ENCODE results near the gene COL15A1. TPM values are rescaled to one million over a fixed set of nuclear protein-coding genes. Genes with fewer than 3 reads are reported as not detected.

COL15A1 gene
- total RNA-seq, 4 donors from 2014 or later: 8.0 to 15.2 (median 12.8) TPM

DNA sequence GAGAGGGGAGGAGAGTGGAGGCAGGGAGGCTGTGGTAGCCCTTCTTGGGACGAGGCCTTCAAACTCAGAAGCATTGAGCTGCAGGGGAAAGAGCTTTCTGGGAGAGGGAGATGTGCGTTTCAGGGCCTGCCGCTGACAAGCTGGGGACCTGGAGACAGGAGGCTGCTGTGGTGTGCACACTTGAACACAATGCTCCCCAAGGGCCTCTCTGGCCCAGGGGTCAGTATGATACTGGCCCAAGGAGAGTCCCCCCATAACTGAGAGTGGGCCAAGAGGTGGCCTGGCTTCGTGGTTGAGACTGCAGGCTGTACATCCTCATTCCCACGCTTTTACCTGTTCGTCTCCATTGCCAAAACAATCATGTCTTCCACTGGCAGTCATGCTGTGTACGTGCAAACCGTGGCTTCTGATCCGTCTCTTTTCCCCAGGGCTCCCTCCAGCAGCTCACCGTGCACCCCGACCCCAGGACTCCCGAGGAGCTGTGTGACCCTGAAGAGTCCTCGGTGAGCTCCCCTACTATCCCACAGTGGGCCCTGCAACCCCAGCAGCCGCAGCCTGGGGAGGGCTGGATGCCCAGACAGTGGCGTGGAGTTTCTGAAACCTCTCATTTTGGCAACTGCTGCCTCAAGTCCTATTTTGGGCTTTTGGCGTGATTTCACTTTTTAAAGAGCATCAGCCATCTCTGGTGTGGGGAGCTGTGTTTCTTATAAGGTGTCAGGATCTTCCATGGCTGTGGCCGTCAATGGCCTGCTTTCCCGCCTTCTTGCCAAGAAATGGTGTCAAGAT, 43.4 kb downstream of the COL15A1 start:
- Histone ChIP-seq H3K9me3 (no peaks in the 10 kb centered on the region), H3K4me3 (replicated peaks in 1 of 3) (no peak overlapping the region), H3K27me3 (no peaks in the 10 kb centered on the region), H3K4me1 (peaks cover 0 to 11% of the 10 kb centered on the region in 2 donors), H3K27ac (no peak overlapping the region), H3K36me3 (no peaks in the 10 kb centered on the region)
- intact Hi-C loops (cut with DNase I): no loop called here
- DNase-seq: no peak
- TF ChIP-seq POLR2A (IDR thresholded peaks at IDR 0.05) (no peak), CTCF (IDR thresholded peaks at IDR 0.05) (no peak)
- 83 to 87% methylated on average over 18 of the region's 18 CpGs for WGBS, 2 donors

DNA sequence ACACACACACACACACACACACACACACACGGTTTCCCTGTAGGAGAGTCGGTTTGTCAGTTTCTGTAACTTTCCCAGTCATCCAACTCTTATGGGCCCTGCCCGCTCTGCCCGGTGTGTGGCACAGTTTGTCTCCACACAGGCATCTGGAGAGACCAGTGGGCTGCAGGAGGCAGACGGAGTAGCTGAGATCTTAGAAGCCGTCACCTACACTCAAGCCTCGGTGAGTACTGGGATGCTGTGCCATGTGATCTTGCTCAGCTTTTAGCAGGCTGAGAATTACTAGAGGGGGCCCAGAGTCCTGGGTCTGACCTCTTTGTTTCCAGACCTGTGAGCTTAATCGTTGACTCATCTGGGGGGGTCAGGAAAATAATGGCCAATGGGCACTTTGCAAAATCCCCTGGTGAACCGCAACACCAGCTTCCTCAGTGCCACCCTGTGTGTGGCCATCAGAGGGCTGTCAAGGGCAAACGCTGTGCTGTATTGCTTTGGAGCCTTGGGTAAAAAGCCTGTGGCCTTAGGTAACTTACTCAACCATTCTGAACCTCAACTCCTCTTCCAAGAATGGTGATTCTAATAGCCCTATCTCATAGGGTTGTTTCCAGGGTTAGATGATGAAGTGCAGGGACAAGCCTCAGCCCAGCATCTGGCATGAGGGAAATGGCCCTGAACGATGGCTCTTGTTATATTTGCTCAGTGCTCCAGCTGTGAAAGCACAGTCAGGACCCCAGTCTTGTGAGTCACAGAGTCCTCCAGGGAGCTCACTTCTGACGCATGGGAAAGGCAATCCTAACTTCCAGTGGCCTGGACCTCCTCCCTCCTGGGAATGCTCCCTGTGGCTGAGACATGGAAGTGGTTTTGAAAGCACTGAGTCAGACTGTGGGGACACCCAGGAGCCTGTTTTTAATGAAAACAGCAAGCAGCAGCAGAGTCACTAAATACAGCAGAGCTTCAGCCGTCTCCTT, 45.6 kb downstream of the COL15A1 start:
- H3K4me1 ChIP-seq: peaks cover 7 to 29% of the 10 kb centered on the region in 2 donors
- TF ChIP-seq CTCF (IDR thresholded peaks at IDR 0.05) (no peak), POLR2A (IDR thresholded peaks at IDR 0.05) (no peak)
- intact Hi-C loops (cut with DNase I): no loop called here
- H3K36me3 ChIP-seq: no peaks in the 10 kb centered on the region
- peak; percentile 31 to 35 for DNase-seq
- 75 to 78% methylated on average over 10 to 13 of the region's 13 CpGs for whole genome bisulfite sequencing, 2 donors
- no peak overlapping the region for H3K4me3 ChIP-seq (replicated peaks in 1 of 3)
- no peaks in the 10 kb centered on the region for H3K9me3 ChIP-seq
- H3K27ac ChIP-seq: peak overlapping the region in 1 of 3 donors; percentile 17
- no peaks in the 10 kb centered on the region for H3K27me3 ChIP-seq

GRCh38 chr9:98990181-98990870, 46.6 kb downstream of the COL15A1 start:
- Histone ChIP-seq H3K9me3 (no peaks in the 10 kb centered on the region), H3K36me3 (no peaks in the 10 kb centered on the region), H3K4me1 (peaks cover 11 to 38% of the 10 kb centered on the region in 2 donors), H3K27me3 (no peaks in the 10 kb centered on the region), H3K4me3 (replicated peaks in 1 of 3) (no peak overlapping the region), H3K27ac (no peak overlapping the region)
- 90 to 96% methylated on average over 8 of the region's 8 CpGs for WGBS, 2 donors
- no peak for DNase-seq
- TF ChIP-seq POLR2A (IDR thresholded peaks at IDR 0.05): no peak
- no peak for TF ChIP-seq CTCF (IDR thresholded peaks at IDR 0.05)
- intact Hi-C loops (cut with DNase I): no loop called here

- H3K4me1 ChIP-seq: peaks cover 14 to 43% of the 10 kb centered on the region in 2 donors
- TF ChIP-seq POLR2A (IDR thresholded peaks at IDR 0.05): no peak
- no peak for TF ChIP-seq CTCF (IDR thresholded peaks at IDR 0.05)
- intact Hi-C loops (cut with DNase I): no loop called here
- no peaks in the 10 kb centered on the region for H3K36me3 ChIP-seq
- H3K27me3 ChIP-seq: no peaks in the 10 kb centered on the region
- H3K27ac ChIP-seq: no peak overlapping the region
- 91 to 94% methylated on average over 20 to 24 of the region's 33 CpGs for WGBS, 2 donors
- no peak for DNase-seq
- no peaks in the 10 kb centered on the region for H3K9me3 ChIP-seq
- no peak overlapping the region for H3K4me3 ChIP-seq (replicated peaks in 1 of 3)
These were observed 48.6 kb downstream of the COL15A1 start for GRCh38 chr9:98992107-98992884.
